GM12878 (cell line): ENCODE results near the gene STX16. TPM values are rescaled to one million over a fixed set of nuclear protein-coding genes. Genes with fewer than 3 reads are reported as not detected.

Experiments
- ATAC-seq: fragments of 200-7000 bp; cut with Tn5 transposase; 3 replicates; pipeline ENCODE4 v1.9.1; 2020; ENCODE audit warnings: mild to moderate bottlenecking, moderate library complexity
- BruUV-seq: library from RNA; stranded (reverse); fragments of 400-500 nt; replicated peaks from 2 replicates; lab custom pipeline; 2021; lab: Mats Ljungman, UMichigan
- CTCF ChIA-PET: fragments of 300-600 bp; sonication (Branson Sonifier 250); formaldehyde crosslinking; extraction: SDS; loops from one replicate; lab custom pipeline; 2021; ENCODE audit warnings: inconsistent platforms; lab: Yijun Ruan, JAX
- POLR2A ChIA-PET: fragments of 350-600 bp; formaldehyde crosslinking; extraction: SDS; loops from one replicate; lab custom pipeline; 2021; ENCODE audit warnings: inconsistent platforms; lab: Charles Lee
- RAD21 ChIA-PET: fragments of 300-600 bp; sonication (Branson Sonifier 250); formaldehyde crosslinking; loops from one replicate; lab custom pipeline; 2023; ENCODE audit warnings: antibody characterized with exemption; ENCODE audit not compliant: unreplicated experiment; lab: Charles Lee
- SMC1A ChIA-PET: fragments of 300-600 bp; sonication (Branson Sonifier 250); formaldehyde crosslinking; loops from one replicate; lab custom pipeline; 2023; ENCODE audit not compliant: unreplicated experiment, uncharacterized antibody; lab: Charles Lee
- DNase-seq: peaks from one replicate; pipeline ENCODE4 v3.0.0-alpha.2; 2011; ENCODE audit warnings: low read depth, low spot score
- FAIRE-seq: peaks from 3 replicates; lab custom pipeline; 2011; peaks lifted over from hg19 to GRCh38; lab: Jason Lieb, UNC
- H2AFZ ChIP-seq: 2 replicates; pipeline ENCODE4 v1.6.0; 2011; ENCODE audit warnings: low read depth, low read length, control low read depth; ENCODE audit not compliant: control insufficient read depth
- H3K27ac ChIP-seq: 2 replicates; pipeline ENCODE4 v1.5.1; 2011; ENCODE audit warnings: control low read depth; ENCODE audit not compliant: control insufficient read depth, insufficient read depth
- H3K27me3 ChIP-seq, 2 experiments: replicated peaks in 1 of 2; 2 replicates each; pipeline versions ENCODE4 v1.6.0 to v1.6.1; 2011; ENCODE audit warnings: low read length in 1 of 2; ENCODE audit not compliant: control insufficient read depth in 2 of 2, insufficient read depth in 2 of 2
- H3K36me3 ChIP-seq, 2 experiments: 2 replicates each; pipeline ENCODE4 v1.5.1; 2011; ENCODE audit warnings: low read length in 1 of 2; ENCODE audit not compliant: control insufficient read depth in 2 of 2, insufficient read depth in 2 of 2
- H3K4me1 ChIP-seq: 2 replicates; pipeline ENCODE4 v1.6.1; 2011; ENCODE audit warnings: mild to moderate bottlenecking, low read length, moderate library complexity, mixed read lengths; ENCODE audit not compliant: control insufficient read depth, insufficient read depth
- H3K4me2 ChIP-seq: 2 replicates; pipeline ENCODE4 v1.6.0; 2011; ENCODE audit warnings: control low read depth; ENCODE audit not compliant: control insufficient read depth, insufficient read depth
- H3K4me3 ChIP-seq: fragments of 200-600 bp; sonication (generic); 2 replicates; pipeline ENCODE4 v1.5.1; 2016
- H3K79me2 ChIP-seq: 2 replicates; pipeline ENCODE4 v1.6.0; 2011; ENCODE audit warnings: low read length; ENCODE audit not compliant: control insufficient read depth, insufficient read depth
- H3K9ac ChIP-seq: 2 replicates; pipeline ENCODE4 v1.8.0; 2011; ENCODE audit warnings: low read length, control low read depth, mixed read lengths; ENCODE audit not compliant: control insufficient read depth, insufficient read depth
- H3K9me3 ChIP-seq: replicated peaks from 3 replicates; pipeline ENCODE4 v1.5.1; 2011; ENCODE audit warnings: mild to moderate bottlenecking, low read length; ENCODE audit not compliant: control insufficient read depth, insufficient read depth
- H4K20me1 ChIP-seq: 2 replicates; pipeline ENCODE4 v1.6.0; 2011; ENCODE audit not compliant: control insufficient read depth, insufficient read depth
- POLR2A ChIP-seq: IDR thresholded peaks from 2 replicates; pipeline ENCODE4 v1.6.1; 2011; ENCODE audit warnings: low read depth, mild to moderate bottlenecking, low read length
- SUPT20H ChIP-seq: IDR thresholded peaks from 2 replicates; pipeline ENCODE4 v1.6.1; 2011; ENCODE audit warnings: low read depth, mild to moderate bottlenecking, low read length, moderate library complexity, borderline replicate concordance; ENCODE audit not compliant: control insufficient read depth
- TCF3 ChIP-seq: IDR thresholded peaks from 2 replicates; pipeline ENCODE4 v1.6.1; 2012; ENCODE audit warnings: low read depth, mild to moderate bottlenecking, low read length, borderline replicate concordance; ENCODE audit not compliant: insufficient read depth
- ZZZ3 ChIP-seq: IDR thresholded peaks from 2 replicates; pipeline ENCODE4 v1.6.1; 2011; ENCODE audit warnings: low read depth; ENCODE audit not compliant: control insufficient read depth, insufficient read length
- WGBS: methylation state at CpG from one replicate; pipeline ENCODE4 v1.1.6; 2016; ENCODE audit warnings: low lambda C conversion rate; ENCODE audit not compliant: insufficient replicate concordance, insufficient coverage; ENCODE audit errors: missing lambda C conversion rate; 5-methylcytosine and 5-hydroxymethylcytosine counted together
- in situ Hi-C: fragments of 300-500 bp; cut with MboI; formaldehyde crosslinking; loops from 9 replicates; pipeline ENCODE4 v1.14.3; 2018; ENCODE audit warnings: mixed read lengths
- intact Hi-C: fragments of 100-400 bp; cut with micrococcal nuclease; formaldehyde crosslinking; loops from one replicate; pipeline ENCODE4 v1.14.2; 2022; ENCODE audit not compliant: unreplicated experiment
- polyA plus RNA-seq, 11 experiments: library from polyadenylated mRNA; depleted of rRNA in 4 of 11; unstranded in 6 of 11; stranded (reverse) in 5 of 11; fragments of >200 nt; fragmentation: Nextera tagmentation in 4 of 11; fragmentation: Illumina TruSeq in 1 of 11; extraction: Ambion mirVana in 4 of 11; extraction: Trizol in 1 of 11; gene quantifications; 1 replicate in 1 of 11; 2 replicates in 10 of 11; pipeline versions ENCODE4 v1.2.1 to v1.2.3, GENCODE V29; 2011 to 2016; ENCODE audit warnings: inconsistent platforms in 2 of 11, missing spikeins in 2 of 11, low read depth in 1 of 11
- total RNA-seq, 4 experiments: library from RNA; depleted of rRNA in 3 of 4; stranded (reverse); fragments of >200 nt in 3 of 4; fragmentation: Illumina TruSeq in 1 of 4; extraction: Trizol in 1 of 4; gene quantifications; 2 replicates each; pipeline versions ENCODE4 v1.2.1 to v1.2.3, GENCODE V29; 2013 to 2021
- TF ChIP-seq, protein P1 (sequence below): fragments of 450-650 bp; IDR thresholded peaks from 2 replicates; pipeline ENCODE4 v1.6.1; 2014; ENCODE audit warnings: mild to moderate bottlenecking

The STX16 gene
- total and polyA plus RNA-seq, 10 of the 15 experiments (the other 5 are each of a cell fraction or from before 2014, with no cell fraction given) = 6.3 to 68.4 (median 35.8) TPM

DNA sequence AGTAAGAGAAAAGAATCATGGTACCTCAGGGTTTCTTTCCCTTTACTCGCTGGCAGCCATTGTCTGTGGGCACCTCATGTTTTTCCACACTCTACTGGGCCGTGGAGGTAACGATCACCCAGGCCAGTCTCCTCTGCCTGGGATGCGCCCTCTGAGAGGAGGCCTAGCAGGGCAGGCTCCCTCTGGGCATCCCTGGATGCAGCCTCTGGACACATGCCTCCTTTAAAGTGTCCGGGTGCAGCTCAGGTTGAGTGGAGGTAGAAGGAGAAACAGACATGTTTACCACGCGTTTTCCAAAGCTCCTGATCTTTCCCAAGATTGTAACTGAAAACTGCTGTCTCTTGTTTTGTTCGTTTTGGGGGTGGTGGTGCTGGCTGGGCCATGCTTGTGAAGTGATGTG is 27.7 kb downstream of the STX16 start:
- no TSS peak for BruUV-seq

More for the DNA sequence above, 27.7 kb downstream of the STX16 start:
- H3K4me1 ChIP-seq = no peaks in the 10 kb centered on the region
- FAIRE-seq (no peak), DNase-seq (no peak), ATAC-seq (no peak)
- no peak overlapping the region for H2AFZ ChIP-seq
- H3K79me2 ChIP-seq = no peaks in the 10 kb centered on the region
- no peak overlapping the region for H3K4me2 ChIP-seq
- 92% methylated on average over 8 of the region's 8 CpGs for WGBS
- in situ Hi-C loops = loop anchor here (25.0 kb wide), 1 partner anchor 442 kb away; the partner anchor contains the start of gene ANKRD60
- peaks cover 8 to 12% of the 10 kb centered on the region in 2 experiments; a peak in 3 of 4 replicates for H3K36me3 ChIP-seq
- intact Hi-C loops = no loop called here
- POLR2A ChIA-PET = interaction anchor here (0.5 kb wide), 1 partner anchor 28 kb away, joined by 6 read pairs; no protein-coding TSS in a partner anchor
- H3K27ac ChIP-seq = no peak overlapping the region
- no peak overlapping the region for H3K9ac ChIP-seq
- SMC1A ChIA-PET = interaction anchor here (0.7 kb wide), 1 partner anchor 28 kb away, joined by 3 read pairs; the partner anchor contains the start of gene STX16
- RAD21 ChIA-PET = no interaction called here
- H3K9me3 ChIP-seq = no peaks in the 10 kb centered on the region
- CTCF ChIA-PET = no interaction called here
- no peak overlapping the region for H3K4me3 ChIP-seq
- 0 out of 2 replicates have a peak, but pooled peaks have one; percentile 16 for TF ChIP-seq POLR2A
- no peak for TF ChIP-seq SUPT20H
- no peak for TF ChIP-seq ZZZ3
- TF ChIP-seq, protein P1, sequence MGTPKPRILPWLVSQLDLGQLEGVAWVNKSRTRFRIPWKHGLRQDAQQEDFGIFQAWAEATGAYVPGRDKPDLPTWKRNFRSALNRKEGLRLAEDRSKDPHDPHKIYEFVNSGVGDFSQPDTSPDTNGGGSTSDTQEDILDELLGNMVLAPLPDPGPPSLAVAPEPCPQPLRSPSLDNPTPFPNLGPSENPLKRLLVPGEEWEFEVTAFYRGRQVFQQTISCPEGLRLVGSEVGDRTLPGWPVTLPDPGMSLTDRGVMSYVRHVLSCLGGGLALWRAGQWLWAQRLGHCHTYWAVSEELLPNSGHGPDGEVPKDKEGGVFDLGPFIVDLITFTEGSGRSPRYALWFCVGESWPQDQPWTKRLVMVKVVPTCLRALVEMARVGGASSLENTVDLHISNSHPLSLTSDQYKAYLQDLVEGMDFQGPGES = no peak
- TF ChIP-seq TCF3 = no peak
- no peaks in the 10 kb centered on the region for H4K20me1 ChIP-seq
- no peaks in the 10 kb centered on the region for H3K27me3 ChIP-seq
